ENCODE results near the gene GJB2.

Gene GJB2

GRCh38 chr13:20192836-20193161 lies at the start of gene GJB2:
Gene GJB2 (minus strand): TSS chr13:20192938. CDS start chr13:20189581, 3,357 bp downstream.
- peak; percentile 41 for DNase-seq

DNA sequence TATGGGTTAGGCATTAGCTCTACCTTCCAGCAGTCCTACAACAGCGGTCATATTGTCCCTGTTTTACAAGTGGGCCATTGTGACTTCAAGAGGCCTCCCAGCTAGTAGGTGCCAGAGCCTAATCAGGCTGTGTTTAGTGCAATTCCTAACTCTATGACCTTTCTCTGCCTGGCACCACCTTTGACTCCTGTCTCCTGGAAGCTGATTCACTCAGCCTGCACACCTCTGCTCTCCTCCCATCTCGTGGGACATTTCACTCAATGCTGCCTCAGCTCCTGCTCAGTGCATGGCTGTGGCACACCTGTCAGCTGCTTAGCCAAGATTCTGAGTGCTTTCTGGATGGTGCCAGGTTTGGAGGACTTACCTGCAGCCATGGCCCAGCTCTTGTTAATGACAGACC lies 48.9 kb upstream of the GJB2 start:
- no peak for DNase-seq

DNA sequence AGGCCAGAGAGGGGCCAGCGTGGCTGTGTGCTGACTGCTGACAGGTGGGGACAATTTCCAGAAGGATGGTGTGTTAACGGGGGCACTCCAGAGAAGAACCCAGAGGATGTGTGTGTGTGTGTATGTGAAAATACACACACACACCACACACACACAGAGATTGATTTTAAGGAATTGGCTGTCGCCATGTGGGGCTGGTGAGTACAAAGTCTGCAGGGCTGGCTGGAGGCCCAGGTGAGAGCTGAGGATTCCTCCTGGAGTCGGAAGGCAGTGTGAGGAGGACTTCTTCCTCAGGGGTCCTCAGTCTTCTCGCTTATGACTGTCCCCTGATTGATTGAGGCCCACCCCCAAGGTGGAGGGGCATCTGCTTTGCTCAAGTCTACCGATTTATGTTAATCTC lies 47.0 kb upstream of the GJB2 start:
- DNase-seq = no peak

- DNase-seq = no peak
Measured at GRCh38 chr13:20232556-20233277, 40.0 kb upstream of the GJB2 start.

GRCh38 chr13:20231839-20232555 lies 39.3 kb upstream of the GJB2 start, which contains the start of gene GJB6:
Gene GJB6 (minus strand): TSS chr13:20232319. CDS start chr13:20223480, 8,839 bp downstream.
- DNase-seq = no peak

GRCh38 chr13:20230913-20231838 lies 38.4 kb upstream of the GJB2 start:
- DNase-seq = no peak

- no peak for DNase-seq
Measured at GRCh38 chr13:20227730-20228129, 35.0 kb upstream of the GJB2 start.

DNA sequence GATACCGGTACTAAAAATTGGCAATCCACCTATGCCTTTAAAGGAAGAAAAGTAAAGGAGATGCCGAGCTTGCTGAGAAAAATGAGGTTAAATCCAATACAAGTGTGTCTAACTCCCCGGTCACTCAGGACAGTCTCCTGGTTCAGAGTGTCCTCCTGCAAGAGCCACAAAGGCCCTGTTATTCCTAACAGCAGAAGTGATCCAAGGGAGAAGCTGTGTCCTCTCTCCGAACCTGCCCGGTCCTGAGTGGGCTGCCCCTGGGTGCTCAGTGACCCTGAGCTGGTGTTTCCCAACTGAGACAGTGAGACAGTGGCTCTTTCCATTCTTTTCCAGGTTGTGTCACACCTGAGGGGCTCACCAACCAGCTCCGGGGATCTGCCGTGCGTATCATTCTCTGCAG lies 34.5 kb upstream of the GJB2 start:
- no peak for DNase-seq

GRCh38 chr13:20222553-20222952 lies 29.8 kb upstream of the GJB2 start:
- no peak for DNase-seq

- no peak for DNase-seq
Measured at GRCh38 chr13:20221772-20222171, 29.0 kb upstream of the GJB2 start.

- DNase-seq = peak; percentile 11
Measured at GRCh38 chr13:20219577-20219976, 26.8 kb upstream of the GJB2 start.

DNA sequence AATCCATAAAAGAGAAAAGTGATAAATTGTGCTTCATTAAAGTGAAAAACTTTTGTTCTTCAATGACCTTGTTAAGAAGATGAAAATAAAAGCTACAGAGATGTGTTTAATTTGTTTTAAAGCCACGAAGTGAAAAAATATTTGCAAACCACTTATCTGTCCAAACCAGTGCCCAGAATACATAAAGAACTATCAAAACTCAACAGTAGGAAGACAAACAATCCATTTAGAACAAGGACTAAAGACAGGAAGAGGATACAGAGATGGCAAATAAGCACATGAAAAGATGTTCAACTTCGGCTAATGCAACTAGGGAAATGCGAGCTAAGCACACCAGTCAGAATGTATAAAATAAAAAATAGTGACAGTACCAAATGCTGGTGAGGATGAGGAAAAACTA lies 24.4 kb upstream of the GJB2 start:
- no peak for DNase-seq

DNA sequence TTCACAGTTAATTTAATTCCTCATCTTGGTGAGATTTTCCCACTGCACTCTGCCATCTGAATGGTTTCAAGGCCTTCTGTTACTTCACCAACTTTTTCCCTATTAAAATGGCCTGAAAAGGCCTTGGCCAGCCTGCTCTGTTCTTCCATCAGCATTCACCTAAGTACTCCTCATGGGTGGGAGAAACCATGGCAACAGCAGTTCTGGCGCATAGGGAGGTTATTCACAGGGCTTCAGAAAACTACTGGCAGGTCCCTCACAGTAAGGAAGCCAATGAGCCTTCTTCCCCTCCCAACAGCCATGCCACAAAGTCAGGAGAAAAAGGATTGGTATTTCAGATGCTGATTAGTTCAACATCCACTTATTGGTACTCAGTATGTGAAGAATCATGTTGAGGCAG lies 17.2 kb upstream of the GJB2 start:
- DNase-seq = no peak

DNA sequence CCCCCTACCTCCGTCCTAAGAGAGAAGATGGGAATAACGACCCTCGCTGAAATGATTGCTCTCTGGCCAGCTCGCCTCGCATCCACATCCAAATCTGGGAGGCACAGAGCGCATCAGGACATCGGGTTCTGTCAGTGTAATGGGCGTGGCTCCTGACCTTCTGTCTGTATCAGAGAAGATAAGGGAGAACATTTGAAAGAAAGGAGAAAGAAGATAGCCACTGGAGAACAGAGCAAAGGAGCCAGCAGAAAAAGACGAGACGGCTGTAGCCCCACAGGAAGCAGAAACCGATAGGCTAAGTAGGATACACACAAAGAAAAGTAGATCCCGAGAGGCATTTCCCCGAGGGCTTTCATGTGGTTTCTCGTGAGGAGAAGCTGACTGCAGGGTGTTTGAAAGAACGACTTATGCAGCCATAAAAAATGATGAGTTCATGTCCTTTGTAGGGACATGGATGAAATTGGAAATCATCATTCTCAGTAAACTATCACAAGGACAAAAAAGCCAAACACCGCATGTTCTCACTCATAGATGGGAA lies 14.0 kb upstream of the GJB2 start:
- DNase-seq = no peak

GRCh38 chr13:20206065-20206697 lies 13.4 kb upstream of the GJB2 start:
- DNase-seq = no peak

- DNase-seq = no peak
Measured at GRCh38 chr13:20198781-20199180, 6.0 kb upstream of the GJB2 start.

GRCh38 chr13:20197361-20197834 lies 4.7 kb upstream of the GJB2 start:
- peak; percentile 43 for DNase-seq

DNA sequence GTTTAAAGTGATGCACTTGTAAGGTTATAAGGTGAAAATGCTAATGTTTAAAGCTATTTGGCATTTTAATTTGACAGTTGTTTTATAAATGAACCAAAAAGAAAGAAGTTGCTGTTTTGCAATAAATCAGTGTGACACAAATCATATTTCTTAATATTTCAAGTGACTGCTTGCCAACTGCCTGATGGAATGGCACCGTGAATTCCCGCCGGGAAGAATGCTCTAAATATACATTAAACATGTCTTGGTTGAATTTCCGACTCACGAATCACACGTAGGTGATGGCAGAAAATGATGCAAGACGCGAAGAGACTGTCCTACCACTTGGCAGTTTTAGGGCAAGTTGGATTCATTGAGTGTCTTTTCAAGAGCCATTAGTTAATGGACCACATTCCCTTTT lies 3.1 kb upstream of the GJB2 start:
- no peak for DNase-seq

GRCh38 chr13:20193907-20194631 lies 1.3 kb upstream of the GJB2 start:
- DNase-seq = peak; percentile 25

DNA sequence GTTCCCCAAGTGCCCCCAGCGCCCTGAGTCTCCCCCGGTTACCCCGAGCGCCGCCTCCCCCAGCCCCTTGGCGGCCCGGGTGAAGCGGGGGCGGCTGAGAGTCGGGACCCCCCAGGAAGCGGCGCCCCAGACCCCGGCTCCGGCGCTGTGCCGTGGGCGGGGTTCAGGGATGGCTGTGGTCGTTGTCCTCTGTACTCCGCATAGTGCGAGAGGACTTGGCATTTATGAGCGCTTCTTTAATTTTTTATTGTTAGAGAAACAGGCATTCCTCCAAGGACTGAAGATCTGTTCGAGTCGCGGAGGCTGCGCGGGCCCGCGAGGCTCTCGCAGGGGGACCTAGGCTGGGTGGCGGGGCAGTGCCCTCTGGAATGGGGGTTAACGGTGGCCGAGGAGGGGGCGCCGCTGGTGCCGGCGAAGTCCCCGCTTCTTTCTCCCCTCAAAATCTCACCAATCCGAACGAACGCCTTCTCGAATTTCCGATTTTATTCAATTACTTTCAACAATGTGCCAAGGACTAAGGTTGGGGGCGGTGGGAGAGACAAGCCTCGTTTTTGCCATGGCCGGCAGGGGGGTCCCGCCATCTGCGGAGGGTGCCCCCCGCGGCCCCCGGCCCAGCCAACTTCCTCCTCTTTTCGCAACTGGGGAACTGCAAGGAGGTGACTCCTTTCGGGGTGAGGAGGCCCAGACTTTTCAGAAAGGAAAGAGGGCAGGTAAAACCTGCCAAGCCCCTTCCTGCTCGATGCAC lies 596 bp upstream of the GJB2 start:
- no peak for DNase-seq

All from RPMI8226 (cell line).